Trophoblast cell (in vitro differentiated cells and primary cell): ENCODE measurements around the gene NUDT4B.
"Not testable (repeated sequence)": the region's sequence is repeated elsewhere in the genome, so short reads cannot be mapped to it uniquely, and the experiment has no call there.

Source experiments
- DNase-seq, 2 donors: peaks; one replicate each; pipeline ENCODE4 v3.0.0-alpha.2; 2016
- H2AFZ ChIP-seq: 2 replicates; pipeline ENCODE4 v1.6.1; 2013; ENCODE audit warnings: low read length, moderate library complexity, mild to moderate bottlenecking; ENCODE audit not compliant: insufficient read depth, poor library complexity
- H2AK5ac ChIP-seq: 2 replicates; pipeline ENCODE4 v1.6.1; 2013; ENCODE audit warnings: mild to moderate bottlenecking, low read length
- H2BK120ac ChIP-seq: 2 replicates; pipeline ENCODE4 v1.6.1; 2013; ENCODE audit warnings: low read length, mild to moderate bottlenecking, moderate library complexity; ENCODE audit not compliant: insufficient read depth, poor library complexity
- H2BK12ac ChIP-seq: 2 replicates; pipeline ENCODE4 v1.6.1; 2013; ENCODE audit warnings: mild to moderate bottlenecking, low read length, moderate library complexity
- H2BK5ac ChIP-seq: 2 replicates; pipeline ENCODE4 v1.6.1; 2013; ENCODE audit warnings: low read length, low read depth, moderate library complexity, mild to moderate bottlenecking; ENCODE audit not compliant: poor library complexity
- H3K14ac ChIP-seq: 2 replicates; pipeline ENCODE4 v1.6.1; 2013; ENCODE audit warnings: mild to moderate bottlenecking, low read length
- H3K18ac ChIP-seq: 2 replicates; pipeline ENCODE4 v1.6.1; 2013; ENCODE audit warnings: mild to moderate bottlenecking, low read length
- H3K23ac ChIP-seq: 2 replicates; pipeline ENCODE4 v1.6.1; 2013; ENCODE audit warnings: low read length
- H3K27ac ChIP-seq: 2 replicates; pipeline ENCODE4 v1.5.1; 2013; ENCODE audit warnings: low read depth, mild to moderate bottlenecking, inconsistent platforms, low read length, moderate library complexity
- H3K27me3 ChIP-seq: 2 replicates; pipeline ENCODE4 v1.6.1; 2013; ENCODE audit warnings: inconsistent platforms, mild to moderate bottlenecking, low read length, moderate library complexity; ENCODE audit not compliant: insufficient read depth
- H3K36me3 ChIP-seq, 2 experiments: 1 replicate in 1 of 2; 2 replicates in 1 of 2; pipeline ENCODE4 v1.6.1; 2013; ENCODE audit warnings: low read length in 2 of 2, mild to moderate bottlenecking in 2 of 2, moderate library complexity in 1 of 2; ENCODE audit not compliant: insufficient read depth in 2 of 2, control insufficient read depth in 1 of 2
- H3K4ac ChIP-seq: 2 replicates; pipeline ENCODE4 v1.6.1; 2013; ENCODE audit warnings: low read depth, mild to moderate bottlenecking, low read length, moderate library complexity
- H3K4me1 ChIP-seq, 2 experiments: 1 replicate in 1 of 2; 2 replicates in 1 of 2; pipeline ENCODE4 v1.6.1; 2013; ENCODE audit warnings: low read length in 2 of 2, mild to moderate bottlenecking in 2 of 2, moderate library complexity in 1 of 2; ENCODE audit not compliant: insufficient read depth in 2 of 2, control insufficient read depth in 1 of 2
- H3K4me2 ChIP-seq: 2 replicates; pipeline ENCODE4 v1.6.1; 2013; ENCODE audit warnings: inconsistent platforms, mild to moderate bottlenecking, low read length, moderate library complexity
- H3K4me3 ChIP-seq: 2 replicates; pipeline ENCODE4 v1.5.1; 2013; ENCODE audit warnings: mild to moderate bottlenecking, low read depth, low read length, inconsistent platforms
- H3K79me1 ChIP-seq: one replicate; pipeline ENCODE4 v1.6.1; 2013; ENCODE audit warnings: low read length
- H3K79me2 ChIP-seq: 2 replicates; pipeline ENCODE4 v1.6.1; 2013; ENCODE audit warnings: low read length, mild to moderate bottlenecking; ENCODE audit not compliant: control insufficient read depth, insufficient read depth, poor library complexity
- H3K9ac ChIP-seq: 2 replicates; pipeline ENCODE4 v1.6.1; 2013; ENCODE audit warnings: mild to moderate bottlenecking, low read length
- H3K9me3 ChIP-seq: 2 replicates; pipeline ENCODE4 v1.6.1; 2013; ENCODE audit warnings: low read depth, mild to moderate bottlenecking, control low read depth, inconsistent platforms, low read length; ENCODE audit not compliant: insufficient read depth
- H4K12ac ChIP-seq: 2 replicates; pipeline ENCODE4 v1.6.1; 2013; ENCODE audit warnings: low read depth, mild to moderate bottlenecking, low read length, moderate library complexity
- H4K8ac ChIP-seq: 2 replicates; pipeline ENCODE4 v1.6.1; 2013; ENCODE audit warnings: low read depth, mild to moderate bottlenecking, low read length, moderate library complexity
- H4K91ac ChIP-seq: one replicate; pipeline ENCODE4 v1.6.1; 2013; ENCODE audit warnings: low read depth, mild to moderate bottlenecking, low read length, moderate library complexity
- WGBS: extraction: QIAGEN DNeasy Blood & Tissue Kit; methylation state at CpG from one replicate; pipeline ENCODE4 v1.1.7; 2013; ENCODE audit warnings: missing lambda C conversion rate; ENCODE audit not compliant: insufficient read length, insufficient coverage; ENCODE audit errors: extremely low coverage; 5-methylcytosine and 5-hydroxymethylcytosine counted together

The NUDT4B gene

GRCh38 chr1:148768541-148768940 is 20.0 kb downstream of the NUDT4B start:
- not testable (repeated sequence) for H3K4ac ChIP-seq, H3K18ac ChIP-seq, H2BK12ac ChIP-seq, H3K4me1 ChIP-seq, H3K4me3 ChIP-seq, H4K12ac ChIP-seq, H3K27ac ChIP-seq, H3K14ac ChIP-seq, H2BK120ac ChIP-seq, H2AFZ ChIP-seq, H3K79me2 ChIP-seq, H3K23ac ChIP-seq, H3K79me1 ChIP-seq, H3K9ac ChIP-seq, H3K36me3 ChIP-seq, H2BK5ac ChIP-seq, DNase-seq, H4K91ac ChIP-seq, H3K4me2 ChIP-seq, H2AK5ac ChIP-seq, H3K27me3 ChIP-seq, H4K8ac ChIP-seq, H3K9me3 ChIP-seq
- no CpG with 5 or more reads among the region's 2 CpGs for WGBS

DNA sequence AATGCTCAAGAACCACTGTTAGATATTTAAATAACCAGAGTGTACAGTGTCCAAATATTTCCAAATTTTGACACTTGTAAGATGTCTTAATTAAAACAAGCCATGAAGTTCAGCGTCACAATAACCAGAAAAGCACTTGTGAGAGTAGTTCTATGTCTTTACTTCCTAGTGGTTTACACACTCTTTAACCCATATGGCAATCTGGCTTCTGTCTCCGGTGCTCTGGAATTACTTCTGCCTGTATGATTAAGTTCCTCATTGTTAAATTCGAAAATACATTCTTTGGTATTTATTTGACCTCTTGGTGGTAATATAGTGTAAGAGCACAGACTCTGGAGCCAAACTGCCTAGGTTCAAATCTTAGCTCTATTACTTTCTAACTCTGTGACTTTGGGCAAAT is 20.9 kb downstream of the NUDT4B start:
- not testable (repeated sequence) for H3K27ac ChIP-seq, H2AFZ ChIP-seq, H3K18ac ChIP-seq, H4K91ac ChIP-seq, H3K4me1 ChIP-seq, H3K27me3 ChIP-seq, DNase-seq, H4K8ac ChIP-seq, H2BK12ac ChIP-seq, H3K4ac ChIP-seq, H4K12ac ChIP-seq, H3K4me3 ChIP-seq, H3K79me2 ChIP-seq, H3K79me1 ChIP-seq, H3K23ac ChIP-seq, H2AK5ac ChIP-seq, H2BK5ac ChIP-seq, H3K14ac ChIP-seq, H3K4me2 ChIP-seq, H2BK120ac ChIP-seq, H3K9ac ChIP-seq, H3K36me3 ChIP-seq, H3K9me3 ChIP-seq
- WGBS = no CpG with 5 or more reads among the region's 3 CpGs

GRCh38 chr1:148773690-148774089 is 25.1 kb downstream of the NUDT4B start:
- not testable (repeated sequence) for H2AFZ ChIP-seq, H3K27me3 ChIP-seq, DNase-seq, H2BK12ac ChIP-seq, H3K4me2 ChIP-seq, H3K14ac ChIP-seq, H3K36me3 ChIP-seq, H3K9me3 ChIP-seq, H3K4me3 ChIP-seq, H3K4me1 ChIP-seq, H3K18ac ChIP-seq, H4K12ac ChIP-seq, H3K9ac ChIP-seq, H2AK5ac ChIP-seq, H4K91ac ChIP-seq, H3K27ac ChIP-seq, H2BK5ac ChIP-seq, H3K23ac ChIP-seq, H3K4ac ChIP-seq, H2BK120ac ChIP-seq, H3K79me1 ChIP-seq, H3K79me2 ChIP-seq, H4K8ac ChIP-seq
- WGBS = no CpG with 5 or more reads among the region's 4 CpGs

GRCh38 chr1:148774102-148774501 is 25.5 kb downstream of the NUDT4B start:
- H2AK5ac ChIP-seq, H4K8ac ChIP-seq, H2AFZ ChIP-seq, H3K4me3 ChIP-seq, H3K36me3 ChIP-seq, H3K4ac ChIP-seq, H4K91ac ChIP-seq, DNase-seq, H3K27ac ChIP-seq, H3K79me2 ChIP-seq, H3K9ac ChIP-seq, H4K12ac ChIP-seq, H2BK5ac ChIP-seq, H3K23ac ChIP-seq, H3K4me2 ChIP-seq, H3K4me1 ChIP-seq, H2BK120ac ChIP-seq, H3K27me3 ChIP-seq, H3K9me3 ChIP-seq, H3K79me1 ChIP-seq, H3K14ac ChIP-seq, H2BK12ac ChIP-seq, H3K18ac ChIP-seq: not testable (repeated sequence)
- no CpG with 5 or more reads among the region's 1 CpG for WGBS
